SK-N-SH (cell line): ENCODE data around the gene FXYD2. TPM values are rescaled to one million over a fixed set of nuclear protein-coding genes. Genes with fewer than 3 reads are reported as not detected.

Source experiments
- CTCF ChIA-PET: fragments of 300-600, 350-600 bp; formaldehyde crosslinking; extraction: SDS; loops from one replicate; lab custom pipeline; 2021; lab: Yijun Ruan, JAX
- POLR2A ChIA-PET: fragments of 350-600 bp; sonication (Branson Sonifier 250); formaldehyde crosslinking; extraction: SDS; loops from one replicate; lab custom pipeline; 2020; ENCODE audit warnings: antibody characterized with exemption, inconsistent platforms; lab: Yijun Ruan, JAX
- DNase-seq: peaks from one replicate; pipeline ENCODE4 v3.0.0; 2012
- H2AFZ ChIP-seq: fragments of 200-600 bp; sonication (generic); 2 replicates; pipeline ENCODE4 v1.8.1; 2016; ENCODE audit warnings: antibody characterized with exemption, mild to moderate bottlenecking, low read depth
- H3F3A ChIP-seq: fragments of 200-600 bp; sonication (generic); replicated peaks from 2 replicates; pipeline ENCODE3; 2016; ENCODE audit warnings: antibody characterized with exemption, mild to moderate bottlenecking; ENCODE audit not compliant: insufficient read depth
- H3K27ac ChIP-seq, 2 experiments: fragments of 200-500 bp in 1 of 2; fragments of 200-600 bp in 1 of 2; sonication (Bioruptor generic) in 1 of 2; sonication (generic), shearing (Covaris generic) in 1 of 2; 2 replicates each; pipeline versions ENCODE4 v1.5.1 to v1.6.1; 2014 to 2016; ENCODE audit warnings: low read depth in 2 of 2, inconsistent platforms in 1 of 2, low read length in 1 of 2, mild to moderate bottlenecking in 1 of 2, mixed read lengths in 1 of 2
- H3K27me3 ChIP-seq: fragments of 200-600 bp; sonication (generic), shearing (Covaris generic); 2 replicates; pipeline ENCODE4 v1.6.1; 2016; ENCODE audit warnings: mixed run types; ENCODE audit not compliant: insufficient read depth
- H3K36me3 ChIP-seq, 2 experiments: fragments of 200-500 bp in 1 of 2; fragments of 200-600 bp in 1 of 2; sonication (Bioruptor generic) in 1 of 2; sonication (generic) in 1 of 2; replicated peaks in 1 of 2; 2 replicates each; pipeline versions ENCODE3 to v1.5.1; 2014 to 2016; ENCODE audit warnings: low read length in 1 of 2, mild to moderate bottlenecking in 1 of 2; ENCODE audit not compliant: insufficient read depth in 2 of 2, control insufficient read depth in 1 of 2
- H3K4me1 ChIP-seq, 2 experiments: fragments of 200-500 bp in 1 of 2; fragments of 200-600 bp in 1 of 2; sonication (Bioruptor generic) in 1 of 2; sonication (generic), shearing (Covaris generic) in 1 of 2; 2 replicates each; pipeline versions ENCODE4 v1.5.1 to v1.6.1; 2014 to 2016; ENCODE audit warnings: low read depth in 1 of 2, low read length in 1 of 2, mixed run types in 1 of 2; ENCODE audit not compliant: insufficient read depth in 2 of 2, control insufficient read depth in 1 of 2
- H3K4me2 ChIP-seq: fragments of 200-600 bp; sonication (generic), shearing (Covaris generic); 2 replicates; pipeline ENCODE4 v1.6.1; 2017; ENCODE audit warnings: mixed run types
- H3K4me3 ChIP-seq, 2 experiments: fragments of 200-500 bp in 1 of 2; fragments of 200-600 bp in 1 of 2; sonication (Bioruptor generic) in 1 of 2; sonication (generic), shearing (Covaris generic) in 1 of 2; 2 replicates each; pipeline versions ENCODE4 v1.5.1 to v1.8.1; 2014 to 2016; ENCODE audit warnings: low read depth in 2 of 2, inconsistent platforms in 1 of 2, low read length in 1 of 2, mild to moderate bottlenecking in 1 of 2, mixed read lengths in 1 of 2, moderate library complexity in 1 of 2
- H3K79me2 ChIP-seq: fragments of 200-600 bp; sonication (generic); 2 replicates; pipeline ENCODE4 v1.8.1; 2017; ENCODE audit warnings: mild to moderate bottlenecking; ENCODE audit not compliant: insufficient read depth
- H3K9ac ChIP-seq: fragments of 200-600 bp; sonication (generic); 2 replicates; pipeline ENCODE4 v1.6.1; 2017; ENCODE audit warnings: mixed run types
- H3K9me2 ChIP-seq: fragments of 200-600 bp; sonication (generic); 2 replicates; pipeline ENCODE4 v1.6.1; 2017; ENCODE audit warnings: mixed run types
- H3K9me3 ChIP-seq: fragments of 200-600 bp; sonication (generic); 2 replicates; pipeline ENCODE4 v1.6.1; 2017; ENCODE audit warnings: mixed run types, mild to moderate bottlenecking, moderate library complexity
- H4K20me1 ChIP-seq: fragments of 200-600 bp; sonication (generic); 2 replicates; pipeline ENCODE4 v1.6.1; 2017; ENCODE audit warnings: mild to moderate bottlenecking, mixed run types; ENCODE audit not compliant: insufficient read depth
- ELF1 ChIP-seq: IDR thresholded peaks from 2 replicates; pipeline ENCODE4 v1.4.0; 2012
- EP300 ChIP-seq, 2 experiments: IDR thresholded peaks; 2 replicates each; pipeline versions ENCODE4 v1.4.0 to v1.6.1; 2012; ENCODE audit warnings: borderline replicate concordance in 1 of 2, low read depth in 1 of 2, low read length in 1 of 2
- EZH2phosphoT487 ChIP-seq: fragments of 200-600 bp; sonication (generic); IDR thresholded peaks from 2 replicates; pipeline ENCODE4 v1.6.1; 2017; ENCODE audit warnings: low read depth, mixed run types, mild to moderate bottlenecking, antibody characterized with exemption, moderate library complexity, borderline replicate concordance
- MEF2A ChIP-seq: IDR thresholded peaks from 2 replicates; pipeline ENCODE4 v1.4.0; 2012; ENCODE audit warnings: low read depth, borderline replicate concordance
- MXI1 ChIP-seq: IDR thresholded peaks from 2 replicates; pipeline ENCODE4 v1.6.1; 2012; ENCODE audit warnings: mild to moderate bottlenecking, low read depth, low read length, improper control_type of control experiment
- NFIC ChIP-seq: IDR thresholded peaks from 2 replicates; pipeline ENCODE4 v1.4.0; 2012; ENCODE audit warnings: borderline replicate concordance
- NRF1 ChIP-seq: IDR thresholded peaks from 2 replicates; pipeline ENCODE4 v1.6.1; 2012; ENCODE audit warnings: low read depth, mild to moderate bottlenecking, low read length
- RAD21 ChIP-seq: IDR thresholded peaks from 2 replicates; pipeline ENCODE4 v1.6.1; 2012; ENCODE audit warnings: mild to moderate bottlenecking, low read length
- RCOR1 ChIP-seq: fragments of 150-350 bp; IDR thresholded peaks from 2 replicates; pipeline ENCODE4 v1.6.1; 2017; ENCODE audit warnings: antibody characterized with exemption, low read length
- RFX5 ChIP-seq: IDR thresholded peaks from 2 replicates; pipeline ENCODE4 v1.6.1; 2012; ENCODE audit warnings: mild to moderate bottlenecking, improper control_type of control experiment, low read length
- USF1 ChIP-seq: IDR thresholded peaks from 2 replicates; pipeline ENCODE4 v1.4.0; 2012; ENCODE audit warnings: low read depth, borderline replicate concordance
- WGBS: methylation state at CpG from one replicate; pipeline ENCODE4 v1.1.6; 2017; ENCODE audit warnings: low lambda C conversion rate; 5-methylcytosine and 5-hydroxymethylcytosine counted together
- polyA plus RNA-seq, 3 experiments: library from polyadenylated mRNA; depleted of rRNA; stranded (reverse); fragments of >200 nt; gene quantifications; 2 replicates each; pipeline ENCODE4 v1.2.3, GENCODE V29; 2012
- TF ChIP-seq, protein P1 (sequence below): fragments of 200-600 bp; sonication (generic); IDR thresholded peaks from 2 replicates; pipeline ENCODE4 v1.6.1; 2017; ENCODE audit warnings: antibody characterized with exemption, mild to moderate bottlenecking, moderate library complexity
- TF ChIP-seq, protein P2 (sequence below): IDR thresholded peaks from 2 replicates; pipeline ENCODE4; 2012

FXYD2 gene
- polyA plus RNA-seq, 1 of the 3 experiments (the other 2 are of a cell fraction): not detected

- CTCF ChIA-PET: interaction anchor here (1.4 to 11.4 kb wide), 2 partner anchors 24 to 339 kb away, joined by 4 to 88 read pairs; no protein-coding TSS in a partner anchor
- Histone ChIP-seq H3K4me1 (peaks cover 0 to 19% of the 10 kb centered on the region in 2 experiments; a peak in 1 of 4 replicates), H3K9me2 (no peaks in the 10 kb centered on the region), H3K4me2 (no peak overlapping the region), H3K36me3 (no peaks in the 10 kb centered on the region), H3K9me3 (no peaks in the 10 kb centered on the region), H3F3A (no peaks in the 10 kb centered on the region), H3K27ac (no peak overlapping the region), H3K79me2 (no peaks in the 10 kb centered on the region), H4K20me1 (no peaks in the 10 kb centered on the region), H3K9ac (no peak overlapping the region), H3K27me3 (peaks cover 29% of the 10 kb centered on the region; the same call in 1 of the 2 replicates), H2AFZ (no peak overlapping the region), H3K4me3 (no peak overlapping the region)
- WGBS: 46% methylated on average over 7 of the region's 11 CpGs
- no peak for DNase-seq
- no peak for TF ChIP-seq NFIC
- TF ChIP-seq, protein P1, sequence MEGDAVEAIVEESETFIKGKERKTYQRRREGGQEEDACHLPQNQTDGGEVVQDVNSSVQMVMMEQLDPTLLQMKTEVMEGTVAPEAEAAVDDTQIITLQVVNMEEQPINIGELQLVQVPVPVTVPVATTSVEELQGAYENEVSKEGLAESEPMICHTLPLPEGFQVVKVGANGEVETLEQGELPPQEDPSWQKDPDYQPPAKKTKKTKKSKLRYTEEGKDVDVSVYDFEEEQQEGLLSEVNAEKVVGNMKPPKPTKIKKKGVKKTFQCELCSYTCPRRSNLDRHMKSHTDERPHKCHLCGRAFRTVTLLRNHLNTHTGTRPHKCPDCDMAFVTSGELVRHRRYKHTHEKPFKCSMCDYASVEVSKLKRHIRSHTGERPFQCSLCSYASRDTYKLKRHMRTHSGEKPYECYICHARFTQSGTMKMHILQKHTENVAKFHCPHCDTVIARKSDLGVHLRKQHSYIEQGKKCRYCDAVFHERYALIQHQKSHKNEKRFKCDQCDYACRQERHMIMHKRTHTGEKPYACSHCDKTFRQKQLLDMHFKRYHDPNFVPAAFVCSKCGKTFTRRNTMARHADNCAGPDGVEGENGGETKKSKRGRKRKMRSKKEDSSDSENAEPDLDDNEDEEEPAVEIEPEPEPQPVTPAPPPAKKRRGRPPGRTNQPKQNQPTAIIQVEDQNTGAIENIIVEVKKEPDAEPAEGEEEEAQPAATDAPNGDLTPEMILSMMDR: no peak
- no peak for TF ChIP-seq MXI1
- TF ChIP-seq NRF1: no peak
- no peak for TF ChIP-seq MEF2A
- TF ChIP-seq ELF1: no peak
- TF ChIP-seq RAD21: no peak
- no peak for TF ChIP-seq USF1
- TF ChIP-seq RFX5: no peak
- TF ChIP-seq, protein P2, sequence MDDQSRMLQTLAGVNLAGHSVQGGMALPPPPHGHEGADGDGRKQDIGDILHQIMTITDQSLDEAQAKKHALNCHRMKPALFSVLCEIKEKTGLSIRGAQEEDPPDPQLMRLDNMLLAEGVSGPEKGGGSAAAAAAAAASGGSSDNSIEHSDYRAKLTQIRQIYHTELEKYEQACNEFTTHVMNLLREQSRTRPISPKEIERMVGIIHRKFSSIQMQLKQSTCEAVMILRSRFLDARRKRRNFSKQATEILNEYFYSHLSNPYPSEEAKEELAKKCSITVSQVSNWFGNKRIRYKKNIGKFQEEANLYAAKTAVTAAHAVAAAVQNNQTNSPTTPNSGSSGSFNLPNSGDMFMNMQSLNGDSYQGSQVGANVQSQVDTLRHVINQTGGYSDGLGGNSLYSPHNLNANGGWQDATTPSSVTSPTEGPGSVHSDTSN: no peak
- no peak for TF ChIP-seq EZH2phosphoT487
- POLR2A ChIA-PET: no interaction called here
Measured at GRCh38 chr11:117782101-117782500, 42.4 kb downstream of the FXYD2 start.

- Histone ChIP-seq H3K36me3 (no peaks in the 10 kb centered on the region), H3K27ac (no peak overlapping the region), H3K4me3 (no peak overlapping the region), H3K27me3 (peaks cover 29% of the 10 kb centered on the region; the same call in 1 of the 2 replicates), H3K4me1 (peaks cover 0 to 19% of the 10 kb centered on the region in 2 experiments; a peak in 1 of 4 replicates), H3K9me3 (no peaks in the 10 kb centered on the region), H2AFZ (no peak overlapping the region), H3K9me2 (no peaks in the 10 kb centered on the region), H3K9ac (no peak overlapping the region), H4K20me1 (no peaks in the 10 kb centered on the region), H3K4me2 (no peak overlapping the region), H3F3A (no peaks in the 10 kb centered on the region), H3K79me2 (no peaks in the 10 kb centered on the region)
- peak; percentile 60 for DNase-seq
- ChIA-PET POLR2A (no interaction called here), CTCF (interaction anchor here (0.8 to 11.4 kb wide), 5 partner anchors 19 to 355 kb away, joined by 3 to 88 read pairs (median 3); no protein-coding TSS in a partner anchor)
- TF ChIP-seq EP300 (IDR thresholded peaks at IDR 0.05; ENCODE audit: borderline replicate concordance in 1 of 2, low read depth in 1 of 2, low read length in 1 of 2) (peak in 1 of 2 experiments; percentile 14; a peak in 1 of 4 replicates), RCOR1 (0 out of 2 replicates have a peak, but pooled peaks have one; percentile 14), ELF1 (no peak)
- 44% methylated on average over 3 of the region's 4 CpGs for WGBS
Measured at GRCh38 chr11:117781627-117782026, 42.9 kb downstream of the FXYD2 start.
